GM19328 (cell line): ENCODE measurements around the gene ANTXRL.
"Not testable (repeated sequence)": the region's sequence is repeated elsewhere in the genome, so short reads cannot be mapped to it uniquely, and the experiment has no call there.

ENCODE experiments used
- ATAC-seq: cut with Tn5 transposase; IDR thresholded peaks from one replicate; pipeline ENCODE4 v1.9.1; 2021; ENCODE audit warnings: mild to moderate bottlenecking, moderate library complexity; ENCODE audit not compliant: unreplicated experiment

Gene ANTXRL

GRCh38 chr10:46293832-46294640, 7.2 kb downstream of the ANTXRL start:
- ATAC-seq: no peak

GRCh38 chr10:46294641-46295220, 7.9 kb downstream of the ANTXRL start:
- no peak for ATAC-seq

GRCh38 chr10:46295350-46296010, 8.7 kb downstream of the ANTXRL start:
- ATAC-seq: not testable (repeated sequence)

GRCh38 chr10:46296086-46296485, 9.3 kb downstream of the ANTXRL start:
- not testable (repeated sequence) for ATAC-seq

GRCh38 chr10:46296641-46297141, 9.9 kb downstream of the ANTXRL start:
- no peak for ATAC-seq

GRCh38 chr10:46297406-46298204, 10.8 kb downstream of the ANTXRL start:
- no peak for ATAC-seq

- no peak for ATAC-seq
Observed at GRCh38 chr10:46298477-46299285, 11.9 kb downstream of the ANTXRL start.

GRCh38 chr10:46299286-46299535, 12.4 kb downstream of the ANTXRL start:
- ATAC-seq: no peak

GRCh38 chr10:46299536-46300369, 13.0 kb downstream of the ANTXRL start:
- no peak for ATAC-seq

GRCh38 chr10:46300370-46300711, 13.5 kb downstream of the ANTXRL start:
- ATAC-seq: not testable (repeated sequence)

GRCh38 chr10:46301056-46301645, 14.4 kb downstream of the ANTXRL start:
- no peak for ATAC-seq

GRCh38 chr10:46301721-46302479, 15.1 kb downstream of the ANTXRL start:
- ATAC-seq: no peak

GRCh38 chr10:46302765-46303352, 16.1 kb downstream of the ANTXRL start:
- not testable (repeated sequence) for ATAC-seq

GRCh38 chr10:46304062-46304461, 17.3 kb downstream of the ANTXRL start:
- no peak for ATAC-seq

GRCh38 chr10:46304671-46305070, 17.9 kb downstream of the ANTXRL start:
- not testable (repeated sequence) for ATAC-seq

GRCh38 chr10:46305079-46305818, 18.5 kb downstream of the ANTXRL start:
- ATAC-seq: no peak

- no peak for ATAC-seq
Observed at GRCh38 chr10:46305986-46306385, 19.2 kb downstream of the ANTXRL start.
